ENCODE measurements around the gene POU6F2. TPM values are rescaled to one million over a fixed set of nuclear protein-coding genes. Genes with fewer than 3 reads are reported as not detected.

Gene POU6F2
- total RNA-seq, 1 donor from 2014 or later: 0.24 TPM

DNA sequence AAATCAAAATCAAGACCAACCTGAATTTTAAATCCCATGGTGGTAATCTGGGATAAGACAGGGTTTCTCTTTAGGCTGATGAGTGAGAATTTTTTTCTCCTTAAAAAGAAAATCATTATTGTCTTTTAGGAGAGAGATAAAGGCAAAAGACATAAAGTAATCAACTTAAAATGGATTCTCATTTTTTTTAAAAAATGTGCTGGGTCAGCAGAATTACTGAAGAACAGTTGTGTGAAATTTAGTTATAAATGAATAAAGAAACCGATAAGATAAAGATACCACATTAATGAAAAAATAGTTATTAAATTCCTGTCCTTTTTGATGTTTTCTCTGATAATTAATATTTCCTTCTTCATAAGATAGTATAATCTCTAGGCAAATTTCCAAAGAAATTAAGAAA, 427.2 kb downstream of the POU6F2 start:
- ATAC-seq (ENCODE audit: low read depth) (no peak), DNase-seq (no peak)
- Mint-ChIP-seq H3K36me3 (ENCODE audit: low read depth) (no peaks in the 10 kb centered on the region), H3K4me3 (no peak overlapping the region), H3K9me3 (no peaks in the 10 kb centered on the region), H3K4me1 (no peaks in the 10 kb centered on the region), H3K27me3 (peaks cover 3% of the 10 kb centered on the region), H3K27ac (no peak overlapping the region)
- ChIA-PET CTCF (no interaction called here), POLR2A (no interaction called here)
- intact Hi-C loops (cut with micrococcal nuclease): no loop called here
- TF ChIP-seq CTCF (IDR thresholded peaks at IDR 0.05): no peak

DNA sequence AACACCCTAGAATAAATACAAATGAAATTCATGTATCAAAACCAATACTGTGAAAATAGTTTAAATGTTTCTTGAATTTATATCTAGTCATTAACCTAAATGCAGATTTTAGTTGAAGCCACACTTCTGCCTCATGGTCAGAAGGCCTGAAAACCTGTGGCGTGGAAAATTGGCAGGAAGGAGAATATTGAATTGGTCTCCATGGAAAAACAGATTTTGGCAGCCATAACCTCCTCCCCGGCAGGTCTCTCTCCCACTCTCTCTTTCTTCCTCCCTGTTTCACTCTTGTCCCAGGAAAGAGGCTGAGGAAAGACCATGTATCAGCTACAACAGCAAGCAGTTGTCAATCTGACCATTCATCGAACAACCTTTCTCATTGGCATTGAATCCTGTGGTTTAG, 427.9 kb downstream of the POU6F2 start:
- ChIA-PET CTCF (no interaction called here), POLR2A (no interaction called here)
- Mint-ChIP-seq H3K4me3 (no peak overlapping the region), H3K4me1 (no peaks in the 10 kb centered on the region), H3K27me3 (peaks cover 3% of the 10 kb centered on the region), H3K9me3 (no peaks in the 10 kb centered on the region), H3K27ac (no peak overlapping the region), H3K36me3 (ENCODE audit: low read depth) (no peaks in the 10 kb centered on the region)
- ATAC-seq (ENCODE audit: low read depth) (no peak), DNase-seq (no peak)
- intact Hi-C loops (cut with micrococcal nuclease): no loop called here
- no peak for TF ChIP-seq CTCF (IDR thresholded peaks at IDR 0.05)

- H3K27ac Mint-ChIP-seq: no peak overlapping the region
- intact Hi-C loops (cut with micrococcal nuclease): no loop called here
Observed at GRCh38 chr7:39406467-39406866, 428.8 kb downstream of the POU6F2 start.

GRCh38 chr7:39407137-39407536, 429.4 kb downstream of the POU6F2 start:
- ChIA-PET POLR2A (no interaction called here), CTCF (no interaction called here)
- ATAC-seq (ENCODE audit: low read depth) (no peak), DNase-seq (no peak)
- H3K36me3 Mint-ChIP-seq (ENCODE audit: low read depth): no peaks in the 10 kb centered on the region
- H3K4me1 Mint-ChIP-seq: no peaks in the 10 kb centered on the region
- H3K9me3 Mint-ChIP-seq: no peaks in the 10 kb centered on the region
- H3K27ac Mint-ChIP-seq: no peak overlapping the region
- no peak overlapping the region for H3K4me3 Mint-ChIP-seq
- intact Hi-C loops (cut with micrococcal nuclease): no loop called here
- H3K27me3 Mint-ChIP-seq: peaks cover 3% of the 10 kb centered on the region
- no peak for TF ChIP-seq CTCF (IDR thresholded peaks at IDR 0.05)

More at GRCh38 chr7:39406467-39406866, 428.8 kb downstream of the POU6F2 start:
- no peaks in the 10 kb centered on the region for H3K4me1 Mint-ChIP-seq
- TF ChIP-seq CTCF (IDR thresholded peaks at IDR 0.05): no peak
- no peak overlapping the region for H3K4me3 Mint-ChIP-seq
- POLR2A ChIA-PET: no interaction called here
- peaks cover 3% of the 10 kb centered on the region for H3K27me3 Mint-ChIP-seq
- no peaks in the 10 kb centered on the region for H3K36me3 Mint-ChIP-seq (ENCODE audit: low read depth)
- CTCF ChIA-PET: no interaction called here
- no peaks in the 10 kb centered on the region for H3K9me3 Mint-ChIP-seq
- DNase-seq: no peak
- no peak for ATAC-seq (ENCODE audit: low read depth)

DNA sequence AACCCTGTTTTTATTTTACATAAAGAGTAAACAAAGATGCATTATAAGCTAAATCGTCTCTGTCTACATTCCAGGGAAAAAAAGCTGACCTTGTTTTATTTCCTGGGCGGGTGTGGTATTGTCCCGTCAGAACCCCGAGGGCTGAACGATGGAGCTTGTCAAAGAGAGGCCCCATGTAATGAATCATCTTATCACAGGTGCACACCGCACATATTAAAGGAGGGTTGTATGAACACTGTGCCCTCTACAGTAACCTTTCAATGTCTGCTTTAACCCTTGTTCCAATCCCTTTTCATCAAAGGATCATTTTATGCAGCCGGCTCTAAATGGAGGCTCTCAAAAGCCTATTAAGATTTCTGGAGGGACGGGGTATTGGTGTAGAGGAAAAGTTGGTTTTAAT, 430.0 kb downstream of the POU6F2 start:
- Mint-ChIP-seq H3K9me3 (no peaks in the 10 kb centered on the region), H3K4me1 (no peaks in the 10 kb centered on the region), H3K4me3 (no peak overlapping the region), H3K27me3 (peaks cover 3% of the 10 kb centered on the region), H3K36me3 (ENCODE audit: low read depth) (no peaks in the 10 kb centered on the region), H3K27ac (no peak overlapping the region)
- TF ChIP-seq CTCF (IDR thresholded peaks at IDR 0.05): no peak
- DNase-seq (no peak), ATAC-seq (ENCODE audit: low read depth) (no peak)
- ChIA-PET POLR2A (no interaction called here), CTCF (no interaction called here)
- intact Hi-C loops (cut with micrococcal nuclease): no loop called here
